ENCODE measurements around the gene PRSS21. TPM values are rescaled to one million over a fixed set of nuclear protein-coding genes. Genes with fewer than 3 reads are reported as not detected.

The PRSS21 gene
- polyA plus RNA-seq, 1 of the 3 experiments (the other 2 are of a cell fraction): not detected

DNA sequence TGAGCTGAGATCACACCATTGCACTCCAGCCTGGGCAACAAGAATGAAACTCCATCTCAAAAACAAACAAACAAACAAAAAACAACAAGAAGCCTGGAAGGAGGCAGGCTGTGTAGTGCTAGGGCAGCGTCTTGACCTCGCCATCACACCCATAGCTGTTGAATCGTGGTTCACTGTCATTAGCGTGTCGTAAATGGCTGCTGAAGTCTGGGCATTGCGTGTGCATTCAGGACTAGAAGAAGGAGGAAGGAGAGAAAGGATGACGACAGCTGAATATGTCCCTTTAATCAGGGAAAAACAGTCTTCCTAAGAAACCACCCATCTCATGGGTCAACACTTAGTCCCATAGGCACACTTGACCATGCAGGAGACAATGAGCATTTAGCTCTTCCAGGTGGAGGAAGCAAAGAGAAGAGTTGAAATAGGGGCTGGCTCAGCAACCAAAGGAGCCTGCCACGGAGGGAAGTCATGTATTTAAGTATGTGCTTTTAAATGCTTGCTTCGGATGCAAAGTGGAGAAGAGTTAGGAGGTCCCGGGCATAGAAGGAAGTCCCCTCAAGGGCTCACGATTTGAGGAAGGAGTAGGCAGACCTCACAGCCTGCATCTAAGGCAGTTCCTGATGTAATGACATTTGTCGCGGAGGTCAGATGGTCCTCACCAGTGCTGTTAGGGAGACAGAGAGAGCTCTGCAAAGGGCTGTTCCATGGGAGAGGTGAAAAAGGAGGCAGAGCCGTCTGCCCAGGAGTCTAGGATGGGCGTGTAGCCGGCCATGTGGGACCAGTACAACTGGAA lies 32.1 kb downstream of the PRSS21 start:
- Histone ChIP-seq H3F3A (replicated peaks; ENCODE audit: insufficient read depth) (no peaks in the 10 kb centered on the region), H3K79me2 (ENCODE audit: insufficient read depth) (no peaks in the 10 kb centered on the region), H3K36me3 (replicated peaks in 1 of 2; ENCODE audit: control insufficient read depth in 1 of 2, insufficient read depth in 2 of 2, low read length in 1 of 2) (no peaks in the 10 kb centered on the region), H3K9me3 (0 out of 2 replicates have a peak, but pooled peaks cover 1% of the 10 kb centered on the region), H3K27me3 (ENCODE audit: insufficient read depth) (peaks cover 5% of the 10 kb centered on the region; the same call in 1 of the 2 replicates), H2AFZ (ENCODE audit: low read depth) (no peak overlapping the region), H3K4me1 (ENCODE audit: control insufficient read depth in 1 of 2, insufficient read depth in 2 of 2, low read depth in 1 of 2, low read length in 1 of 2) (peaks cover 0 to 6% of the 10 kb centered on the region in 2 experiments; a peak in 1 of 4 replicates), H3K4me2 (no peak overlapping the region), H4K20me1 (ENCODE audit: insufficient read depth) (no peaks in the 10 kb centered on the region), H3K9me2 (no peaks in the 10 kb centered on the region), H3K4me3 (ENCODE audit: low read depth in 2 of 2, low read length in 1 of 2) (no peak overlapping the region), H3K27ac (ENCODE audit: low read depth in 2 of 2, low read length in 1 of 2) (no peak overlapping the region), H3K9ac (no peak overlapping the region)
- DNase-seq: no peak
- POLR2A ChIA-PET: no interaction called here
- no peak for TF ChIP-seq EZH2phosphoT487 (IDR thresholded peaks at IDR 0.05; ENCODE audit: borderline replicate concordance, low read depth)
- TF ChIP-seq, protein P1, sequence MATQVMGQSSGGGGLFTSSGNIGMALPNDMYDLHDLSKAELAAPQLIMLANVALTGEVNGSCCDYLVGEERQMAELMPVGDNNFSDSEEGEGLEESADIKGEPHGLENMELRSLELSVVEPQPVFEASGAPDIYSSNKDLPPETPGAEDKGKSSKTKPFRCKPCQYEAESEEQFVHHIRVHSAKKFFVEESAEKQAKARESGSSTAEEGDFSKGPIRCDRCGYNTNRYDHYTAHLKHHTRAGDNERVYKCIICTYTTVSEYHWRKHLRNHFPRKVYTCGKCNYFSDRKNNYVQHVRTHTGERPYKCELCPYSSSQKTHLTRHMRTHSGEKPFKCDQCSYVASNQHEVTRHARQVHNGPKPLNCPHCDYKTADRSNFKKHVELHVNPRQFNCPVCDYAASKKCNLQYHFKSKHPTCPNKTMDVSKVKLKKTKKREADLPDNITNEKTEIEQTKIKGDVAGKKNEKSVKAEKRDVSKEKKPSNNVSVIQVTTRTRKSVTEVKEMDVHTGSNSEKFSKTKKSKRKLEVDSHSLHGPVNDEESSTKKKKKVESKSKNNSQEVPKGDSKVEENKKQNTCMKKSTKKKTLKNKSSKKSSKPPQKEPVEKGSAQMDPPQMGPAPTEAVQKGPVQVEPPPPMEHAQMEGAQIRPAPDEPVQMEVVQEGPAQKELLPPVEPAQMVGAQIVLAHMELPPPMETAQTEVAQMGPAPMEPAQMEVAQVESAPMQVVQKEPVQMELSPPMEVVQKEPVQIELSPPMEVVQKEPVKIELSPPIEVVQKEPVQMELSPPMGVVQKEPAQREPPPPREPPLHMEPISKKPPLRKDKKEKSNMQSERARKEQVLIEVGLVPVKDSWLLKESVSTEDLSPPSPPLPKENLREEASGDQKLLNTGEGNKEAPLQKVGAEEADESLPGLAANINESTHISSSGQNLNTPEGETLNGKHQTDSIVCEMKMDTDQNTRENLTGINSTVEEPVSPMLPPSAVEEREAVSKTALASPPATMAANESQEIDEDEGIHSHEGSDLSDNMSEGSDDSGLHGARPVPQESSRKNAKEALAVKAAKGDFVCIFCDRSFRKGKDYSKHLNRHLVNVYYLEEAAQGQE (IDR thresholded peaks at IDR 0.05; ENCODE audit: low read depth, low read length): no peak
- TF ChIP-seq, protein P2, sequence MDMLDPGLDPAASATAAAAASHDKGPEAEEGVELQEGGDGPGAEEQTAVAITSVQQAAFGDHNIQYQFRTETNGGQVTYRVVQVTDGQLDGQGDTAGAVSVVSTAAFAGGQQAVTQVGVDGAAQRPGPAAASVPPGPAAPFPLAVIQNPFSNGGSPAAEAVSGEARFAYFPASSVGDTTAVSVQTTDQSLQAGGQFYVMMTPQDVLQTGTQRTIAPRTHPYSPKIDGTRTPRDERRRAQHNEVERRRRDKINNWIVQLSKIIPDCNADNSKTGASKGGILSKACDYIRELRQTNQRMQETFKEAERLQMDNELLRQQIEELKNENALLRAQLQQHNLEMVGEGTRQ (IDR thresholded peaks at IDR 0.05; ENCODE audit: borderline replicate concordance, low read depth, low read length): no peak
- TF ChIP-seq, protein P3, sequence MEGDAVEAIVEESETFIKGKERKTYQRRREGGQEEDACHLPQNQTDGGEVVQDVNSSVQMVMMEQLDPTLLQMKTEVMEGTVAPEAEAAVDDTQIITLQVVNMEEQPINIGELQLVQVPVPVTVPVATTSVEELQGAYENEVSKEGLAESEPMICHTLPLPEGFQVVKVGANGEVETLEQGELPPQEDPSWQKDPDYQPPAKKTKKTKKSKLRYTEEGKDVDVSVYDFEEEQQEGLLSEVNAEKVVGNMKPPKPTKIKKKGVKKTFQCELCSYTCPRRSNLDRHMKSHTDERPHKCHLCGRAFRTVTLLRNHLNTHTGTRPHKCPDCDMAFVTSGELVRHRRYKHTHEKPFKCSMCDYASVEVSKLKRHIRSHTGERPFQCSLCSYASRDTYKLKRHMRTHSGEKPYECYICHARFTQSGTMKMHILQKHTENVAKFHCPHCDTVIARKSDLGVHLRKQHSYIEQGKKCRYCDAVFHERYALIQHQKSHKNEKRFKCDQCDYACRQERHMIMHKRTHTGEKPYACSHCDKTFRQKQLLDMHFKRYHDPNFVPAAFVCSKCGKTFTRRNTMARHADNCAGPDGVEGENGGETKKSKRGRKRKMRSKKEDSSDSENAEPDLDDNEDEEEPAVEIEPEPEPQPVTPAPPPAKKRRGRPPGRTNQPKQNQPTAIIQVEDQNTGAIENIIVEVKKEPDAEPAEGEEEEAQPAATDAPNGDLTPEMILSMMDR (IDR thresholded peaks at IDR 0.05): no peak
- TF ChIP-seq TCF12 (IDR thresholded peaks at IDR 0.05): no peak
- no peak for TF ChIP-seq JUND (IDR thresholded peaks at IDR 0.05)
- TF ChIP-seq, protein P4, sequence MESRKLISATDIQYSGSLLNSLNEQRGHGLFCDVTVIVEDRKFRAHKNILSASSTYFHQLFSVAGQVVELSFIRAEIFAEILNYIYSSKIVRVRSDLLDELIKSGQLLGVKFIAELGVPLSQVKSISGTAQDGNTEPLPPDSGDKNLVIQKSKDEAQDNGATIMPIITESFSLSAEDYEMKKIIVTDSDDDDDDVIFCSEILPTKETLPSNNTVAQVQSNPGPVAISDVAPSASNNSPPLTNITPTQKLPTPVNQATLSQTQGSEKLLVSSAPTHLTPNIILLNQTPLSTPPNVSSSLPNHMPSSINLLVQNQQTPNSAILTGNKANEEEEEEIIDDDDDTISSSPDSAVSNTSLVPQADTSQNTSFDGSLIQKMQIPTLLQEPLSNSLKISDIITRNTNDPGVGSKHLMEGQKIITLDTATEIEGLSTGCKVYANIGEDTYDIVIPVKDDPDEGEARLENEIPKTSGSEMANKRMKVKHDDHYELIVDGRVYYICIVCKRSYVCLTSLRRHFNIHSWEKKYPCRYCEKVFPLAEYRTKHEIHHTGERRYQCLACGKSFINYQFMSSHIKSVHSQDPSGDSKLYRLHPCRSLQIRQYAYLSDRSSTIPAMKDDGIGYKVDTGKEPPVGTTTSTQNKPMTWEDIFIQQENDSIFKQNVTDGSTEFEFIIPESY (IDR thresholded peaks at IDR 0.05; ENCODE audit: borderline replicate concordance, low read depth): no peak
- TF ChIP-seq RAD21 (IDR thresholded peaks at IDR 0.05; ENCODE audit: low read length): no peak
- TF ChIP-seq POLR2AphosphoS5 (IDR thresholded peaks at IDR 0.05; ENCODE audit: low read depth, low read length): no peak
- TF ChIP-seq NFIC (IDR thresholded peaks at IDR 0.05; ENCODE audit: borderline replicate concordance): no peak
- TF ChIP-seq, protein P5, sequence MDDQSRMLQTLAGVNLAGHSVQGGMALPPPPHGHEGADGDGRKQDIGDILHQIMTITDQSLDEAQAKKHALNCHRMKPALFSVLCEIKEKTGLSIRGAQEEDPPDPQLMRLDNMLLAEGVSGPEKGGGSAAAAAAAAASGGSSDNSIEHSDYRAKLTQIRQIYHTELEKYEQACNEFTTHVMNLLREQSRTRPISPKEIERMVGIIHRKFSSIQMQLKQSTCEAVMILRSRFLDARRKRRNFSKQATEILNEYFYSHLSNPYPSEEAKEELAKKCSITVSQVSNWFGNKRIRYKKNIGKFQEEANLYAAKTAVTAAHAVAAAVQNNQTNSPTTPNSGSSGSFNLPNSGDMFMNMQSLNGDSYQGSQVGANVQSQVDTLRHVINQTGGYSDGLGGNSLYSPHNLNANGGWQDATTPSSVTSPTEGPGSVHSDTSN (IDR thresholded peaks at IDR 0.05): no peak
- TF ChIP-seq RXRA (IDR thresholded peaks at IDR 0.05; ENCODE audit: borderline replicate concordance, low read depth): no peak
- no peak for TF ChIP-seq FOXM1 (IDR thresholded peaks at IDR 0.05; ENCODE audit: low read depth)
- CTCF ChIA-PET: interaction anchor here (0.5 to 3.0 kb wide), 4 partner anchors 10 to 120 kb away, joined by 3 to 24 read pairs (median 4); no protein-coding TSS in a partner anchor
- WGBS (ENCODE audit: low lambda C conversion rate): 65% methylated on average over 16 of the region's 16 CpGs
